CD14-positive monocyte (primary cell): ENCODE measurements around the gene TATDN2. TPM values are rescaled to one million over a fixed set of nuclear protein-coding genes. Genes with fewer than 3 reads are reported as not detected.

Source experiments
- DNase-seq, 3 donors: peaks; one replicate each; pipeline ENCODE4 v3.0.0-alpha.2; 2011 to 2022
- H2AFZ ChIP-seq: 2 replicates; pipeline ENCODE4 v1.6.0; 2012; ENCODE audit warnings: mild to moderate bottlenecking, low read depth, low read length, inconsistent platforms; ENCODE audit not compliant: insufficient read depth, poor library complexity, severe bottlenecking
- H3K27ac ChIP-seq, 2 donors: 1 replicate in 1 of 2; 2 replicates in 1 of 2; pipeline ENCODE4 v1.5.1; 2012 to 2013; ENCODE audit warnings: low read length in 2 of 2, control low read depth in 1 of 2, inconsistent platforms in 1 of 2, low read depth in 1 of 2, mild to moderate bottlenecking in 1 of 2
- H3K27me3 ChIP-seq, 2 donors: one replicate each; pipeline versions ENCODE4 v1.6.0 to v1.6.1; 2011 to 2013; ENCODE audit warnings: low read length in 2 of 2; ENCODE audit not compliant: control insufficient read depth in 2 of 2, insufficient read depth in 2 of 2
- H3K36me3 ChIP-seq, 2 donors: replicated peaks in 1 of 2; 1 replicate in 1 of 2; 2 replicates in 1 of 2; pipeline versions ENCODE4 v1.5.1 to v1.6.1; 2012 to 2013; ENCODE audit warnings: low read length in 2 of 2, control low read depth in 1 of 2, inconsistent platforms in 1 of 2, mild to moderate bottlenecking in 1 of 2; ENCODE audit not compliant: insufficient read depth in 2 of 2, control insufficient read depth in 1 of 2
- H3K4me1 ChIP-seq, 2 donors: 1 replicate in 1 of 2; 2 replicates in 1 of 2; pipeline versions ENCODE4 v1.5.1 to v1.6.1; 2012 to 2013; ENCODE audit warnings: low read length in 2 of 2, control low read depth in 1 of 2, inconsistent platforms in 1 of 2, mild to moderate bottlenecking in 1 of 2, moderate library complexity in 1 of 2; ENCODE audit not compliant: insufficient read depth in 2 of 2, control insufficient read depth in 1 of 2
- H3K4me2 ChIP-seq: replicated peaks from 2 replicates; pipeline ENCODE3; 2012; ENCODE audit warnings: low read length, moderate library complexity, mild to moderate bottlenecking; ENCODE audit not compliant: poor library complexity, severe bottlenecking; ENCODE audit errors: extremely low read depth
- H3K4me3 ChIP-seq, 3 experiments: fragments of 200-600 bp in 1 of 3; sonication (generic) in 1 of 3; replicated peaks in 1 of 3; 1 replicate in 2 of 3; 2 replicates in 1 of 3; pipeline ENCODE4 v1.5.1; 2011 to 2013; ENCODE audit warnings: low read length in 3 of 3, mild to moderate bottlenecking in 3 of 3, control low read depth in 2 of 3, low read depth in 2 of 3, inconsistent platforms in 1 of 3, moderate library complexity in 1 of 3
- H3K79me2 ChIP-seq: 2 replicates; pipeline ENCODE4 v1.6.0; 2012; ENCODE audit warnings: mild to moderate bottlenecking, control low read depth, inconsistent platforms, low read length, moderate library complexity; ENCODE audit not compliant: insufficient read depth
- H3K9ac ChIP-seq: 2 replicates; pipeline ENCODE4 v1.6.0; 2017; ENCODE audit warnings: low read length, mild to moderate bottlenecking; ENCODE audit not compliant: insufficient read depth, poor library complexity, severe bottlenecking
- H3K9me3 ChIP-seq, 2 donors: replicated peaks in 1 of 2; 1 replicate in 1 of 2; 2 replicates in 1 of 2; pipeline versions ENCODE4 v1.5.1 to v1.6.1; 2012 to 2013; ENCODE audit warnings: low read length in 2 of 2, control low read depth in 1 of 2; ENCODE audit not compliant: control insufficient read depth in 1 of 2, insufficient read depth in 1 of 2
- H4K20me1 ChIP-seq: 2 replicates; pipeline ENCODE4 v1.6.0; 2012; ENCODE audit warnings: mild to moderate bottlenecking, low read length, control low read depth, moderate library complexity; ENCODE audit not compliant: insufficient read depth
- H3K27ac Mint-ChIP-seq, 7 donors: one replicate each; pipeline ENCODE4 v1.8.0; 2020; ENCODE audit warnings: mild to moderate bottlenecking in 7 of 7, mixed read lengths in 7 of 7, moderate library complexity in 6 of 7, inconsistent platforms in 2 of 7
- H3K27me3 Mint-ChIP-seq, 3 donors: one replicate each; pipeline ENCODE4 v1.8.0; 2021 to 2022; ENCODE audit warnings: low read depth in 3 of 3, mild to moderate bottlenecking in 3 of 3, mixed read lengths in 3 of 3, moderate library complexity in 3 of 3, inconsistent platforms in 1 of 3
- H3K36me3 Mint-ChIP-seq, 2 donors: one replicate each; pipeline ENCODE4 v1.8.0; 2020; ENCODE audit warnings: mixed read lengths in 2 of 2, inconsistent platforms in 1 of 2, mild to moderate bottlenecking in 1 of 2
- H3K4me1 Mint-ChIP-seq: one replicate; pipeline ENCODE4 v1.8.0; 2020; ENCODE audit warnings: mild to moderate bottlenecking, mixed read lengths
- H3K4me3 Mint-ChIP-seq, 2 donors: one replicate each; pipeline ENCODE4 v1.8.0; 2020; ENCODE audit warnings: mild to moderate bottlenecking in 2 of 2, mixed read lengths in 2 of 2, moderate library complexity in 1 of 2
- H3K9me3 Mint-ChIP-seq, 7 donors: one replicate each; pipeline ENCODE4 v1.8.0; 2020 to 2022; ENCODE audit warnings: mixed read lengths in 7 of 7, mild to moderate bottlenecking in 6 of 7, moderate library complexity in 6 of 7, inconsistent platforms in 2 of 7
- whole genome bisulfite sequencing: methylation state at CpG from one replicate; pipeline ENCODE4 v1.1.5; 2013; ENCODE audit warnings: missing lambda C conversion rate; ENCODE audit not compliant: insufficient coverage; 5-methylcytosine and 5-hydroxymethylcytosine counted together
- intact Hi-C, 2 donors: fragments of 100-400 bp; cut with micrococcal nuclease; formaldehyde crosslinking; loops; one replicate each; pipeline versions ENCODE4 v1.15.0 to v1.15.1; 2023
- polyA plus RNA-seq, 3 donors: library from polyadenylated mRNA; depleted of rRNA in 1 of 3; unstranded in 2 of 3; stranded (reverse) in 1 of 3; fragments of 300-500 nt in 2 of 3; fragments of >200 nt in 1 of 3; fragmentation: Illumina TruSeq in 2 of 3; gene quantifications; 1 replicate in 2 of 3; 2 replicates in 1 of 3; pipeline ENCODE4 v1.2.3, GENCODE V29; 2012 to 2021
- TF ChIP-seq, protein P1 (sequence below): fragments of 200-600 bp; IDR thresholded peaks from one replicate; pipeline ENCODE4 v1.8.0; 2022; ENCODE audit warnings: antibody characterized with exemption, mild to moderate bottlenecking

Gene TATDN2
- polyA plus RNA-seq, 3 donors, result 6.0 to 27.1 (median 6.0) TPM

DNA sequence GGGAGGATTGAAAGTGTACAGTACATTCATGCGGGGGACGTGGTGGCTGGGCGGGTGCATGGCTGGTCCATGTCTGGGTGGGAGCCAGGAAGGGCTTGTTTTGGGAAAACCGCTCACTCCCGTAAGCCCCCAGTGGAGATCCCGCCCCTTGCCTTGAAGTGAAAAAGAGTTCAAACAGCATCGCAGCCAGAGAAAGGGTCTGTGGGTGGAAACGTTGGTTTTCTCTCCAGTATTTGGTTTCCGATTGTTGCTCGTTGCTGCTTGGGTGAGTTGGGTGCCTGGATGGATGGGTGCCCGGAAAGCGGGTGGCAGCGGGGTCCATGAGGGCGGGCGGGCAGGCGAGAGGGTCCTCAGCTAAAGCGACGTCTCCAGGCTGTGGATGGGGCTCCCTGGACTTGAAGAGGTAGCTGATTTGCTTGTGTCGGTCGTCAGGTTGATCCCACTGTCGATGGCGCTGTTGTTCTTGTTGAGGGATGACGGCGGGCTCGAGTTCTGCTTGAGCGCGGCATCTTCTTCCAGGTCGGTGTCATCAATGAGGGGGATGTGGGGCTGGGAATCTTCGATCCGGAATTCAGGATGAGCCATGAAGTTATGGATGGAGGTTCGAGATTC, 80.3 kb downstream of the TATDN2 start:
- peaks cover 2% of the 10 kb centered on the region for H3K4me1 Mint-ChIP-seq
- peaks cover 25 to 39% (median 32%) of the 10 kb centered on the region in 3 donors for H3K27me3 Mint-ChIP-seq
- no peaks in the 10 kb centered on the region for H3K9me3 ChIP-seq
- no peaks in the 10 kb centered on the region for H3K36me3 Mint-ChIP-seq
- no peaks in the 10 kb centered on the region for H3K4me1 ChIP-seq
- peaks cover 0 to 3% (median 0%) of the 10 kb centered on the region in 7 donors for H3K9me3 Mint-ChIP-seq
- no peak overlapping the region for H2AFZ ChIP-seq
- peaks cover 4 to 8% of the 10 kb centered on the region in 2 donors for H3K27me3 ChIP-seq
- H3K4me3 Mint-ChIP-seq, result peak overlapping the region in 1 of 2 donors; percentile 61
- no peak for DNase-seq
- no peak overlapping the region for H3K4me3 ChIP-seq
- H3K27ac Mint-ChIP-seq, result no peak overlapping the region
- no peak overlapping the region for H3K27ac ChIP-seq
- intact Hi-C loops, result loop anchor here in 1 of 2 donors (10.0 kb wide), 1 partner anchor 394 kb away; the partner anchor contains the start of gene CRELD1
- no peaks in the 10 kb centered on the region for H3K79me2 ChIP-seq
- no peaks in the 10 kb centered on the region for H4K20me1 ChIP-seq
- H3K9ac ChIP-seq, result no peak overlapping the region
- H3K36me3 ChIP-seq, result no peaks in the 10 kb centered on the region
- no peak overlapping the region for H3K4me2 ChIP-seq
- TF ChIP-seq, protein P1, sequence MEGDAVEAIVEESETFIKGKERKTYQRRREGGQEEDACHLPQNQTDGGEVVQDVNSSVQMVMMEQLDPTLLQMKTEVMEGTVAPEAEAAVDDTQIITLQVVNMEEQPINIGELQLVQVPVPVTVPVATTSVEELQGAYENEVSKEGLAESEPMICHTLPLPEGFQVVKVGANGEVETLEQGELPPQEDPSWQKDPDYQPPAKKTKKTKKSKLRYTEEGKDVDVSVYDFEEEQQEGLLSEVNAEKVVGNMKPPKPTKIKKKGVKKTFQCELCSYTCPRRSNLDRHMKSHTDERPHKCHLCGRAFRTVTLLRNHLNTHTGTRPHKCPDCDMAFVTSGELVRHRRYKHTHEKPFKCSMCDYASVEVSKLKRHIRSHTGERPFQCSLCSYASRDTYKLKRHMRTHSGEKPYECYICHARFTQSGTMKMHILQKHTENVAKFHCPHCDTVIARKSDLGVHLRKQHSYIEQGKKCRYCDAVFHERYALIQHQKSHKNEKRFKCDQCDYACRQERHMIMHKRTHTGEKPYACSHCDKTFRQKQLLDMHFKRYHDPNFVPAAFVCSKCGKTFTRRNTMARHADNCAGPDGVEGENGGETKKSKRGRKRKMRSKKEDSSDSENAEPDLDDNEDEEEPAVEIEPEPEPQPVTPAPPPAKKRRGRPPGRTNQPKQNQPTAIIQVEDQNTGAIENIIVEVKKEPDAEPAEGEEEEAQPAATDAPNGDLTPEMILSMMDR, result no peak
- WGBS, result 53% methylated on average over 26 of the region's 31 CpGs

DNA sequence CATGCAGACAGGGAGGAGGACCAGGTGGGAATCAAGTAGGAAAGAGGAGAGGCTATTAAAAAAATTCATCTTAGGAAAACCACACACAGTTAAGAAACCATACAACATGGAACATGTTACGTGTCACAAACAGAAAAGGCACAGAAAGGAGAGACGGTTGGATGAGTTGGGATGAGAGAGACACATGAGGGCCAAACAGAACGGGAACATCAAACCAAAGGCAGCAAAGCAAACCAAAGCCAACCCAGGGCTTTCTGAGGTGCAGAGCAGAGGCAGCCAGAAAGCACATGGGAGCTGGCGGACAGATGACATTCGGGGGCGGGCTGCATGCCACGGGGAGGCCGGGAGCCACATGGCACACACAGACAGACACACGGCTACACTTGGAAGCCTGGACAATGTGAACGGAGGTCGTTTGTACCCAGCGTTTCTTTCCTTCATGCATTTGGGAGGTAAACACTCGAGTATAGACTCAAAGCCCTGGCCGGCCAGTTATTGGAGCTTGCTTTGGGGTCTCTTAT, 81.3 kb downstream of the TATDN2 start:
- TF ChIP-seq, protein P1, result no peak
- Histone ChIP-seq H3K79me2 (no peaks in the 10 kb centered on the region), H3K36me3 (no peaks in the 10 kb centered on the region), H3K27me3 (peaks cover 4 to 8% of the 10 kb centered on the region in 2 donors), H3K9me3 (no peaks in the 10 kb centered on the region), H4K20me1 (no peaks in the 10 kb centered on the region), H3K4me2 (no peak overlapping the region), H3K9ac (no peak overlapping the region), H3K4me3 (no peak overlapping the region), H3K27ac (no peak overlapping the region), H3K4me1 (no peaks in the 10 kb centered on the region), H2AFZ (no peak overlapping the region)
- peaks cover 25 to 35% (median 32%) of the 10 kb centered on the region in 3 donors for H3K27me3 Mint-ChIP-seq
- DNase-seq, result no peak
- no peak overlapping the region for H3K4me3 Mint-ChIP-seq
- H3K4me1 Mint-ChIP-seq, result peaks cover 2% of the 10 kb centered on the region
- no peaks in the 10 kb centered on the region for H3K36me3 Mint-ChIP-seq
- H3K9me3 Mint-ChIP-seq, result peaks cover 0 to 3% (median 0%) of the 10 kb centered on the region in 7 donors
- 90% methylated on average over 12 of the region's 14 CpGs for WGBS
- H3K27ac Mint-ChIP-seq, result no peak overlapping the region
- intact Hi-C loops, result loop anchor here in 1 of 2 donors (10.0 kb wide), 1 partner anchor 395 kb away; the partner anchor contains the start of gene CRELD1
